HEK293 (cell line): ENCODE data around the gene RPL10A.

Experiments used
- CTCF ChIA-PET: fragments of 350-600 bp; formaldehyde crosslinking; extraction: SDS; loops from one replicate; lab custom pipeline; 2021; ENCODE audit warnings: antibody characterized with exemption; lab: Yijun Ruan, JAX
- POLR2A ChIA-PET: fragments of 300-600 bp; formaldehyde crosslinking; extraction: SDS; loops from one replicate; lab custom pipeline; 2020; ENCODE audit warnings: antibody characterized with exemption, inconsistent platforms; lab: Yijun Ruan, JAX
- H3K27ac ChIP-seq: fragments of 200-500 bp; sonication (Bioruptor generic); 2 replicates; pipeline ENCODE4 v1.5.1; 2014; ENCODE audit warnings: low read depth, low read length, control low read depth, inconsistent platforms; ENCODE audit errors: extremely low read depth
- H3K36me3 ChIP-seq, 2 experiments: fragments of 200-500 bp in 1 of 2; sonication (Bioruptor generic) in 1 of 2; 1 replicate in 1 of 2; 2 replicates in 1 of 2; pipeline ENCODE4 v1.5.1; 2014 to 2017; ENCODE audit warnings: inconsistent platforms in 2 of 2, low read length in 2 of 2; ENCODE audit not compliant: control insufficient read depth in 2 of 2, insufficient read depth in 1 of 2
- H3K4me1 ChIP-seq: fragments of 200-500 bp; sonication (Bioruptor generic); 2 replicates; pipeline ENCODE4 v1.5.1; 2014; ENCODE audit warnings: mild to moderate bottlenecking, low read length, inconsistent platforms; ENCODE audit not compliant: control insufficient read depth, insufficient read depth
- H3K4me3 ChIP-seq: 2 replicates; pipeline ENCODE4 v1.5.1; 2011; ENCODE audit warnings: low read depth, mild to moderate bottlenecking, control low read depth, low read length, moderate library complexity
- H3K9me3 ChIP-seq: fragments of 200-500 bp; sonication (Bioruptor generic); 2 replicates; pipeline ENCODE4 v1.5.1; 2014; ENCODE audit warnings: low read depth, low read length, inconsistent platforms; ENCODE audit not compliant: control insufficient read depth, insufficient read depth
- GLIS1 ChIP-seq: fragments of 450-650 bp; formaldehyde crosslinking; IDR thresholded peaks from 2 replicates; pipeline ENCODE4 v1.5.1; 2016; ENCODE audit warnings: missing biosample characterization, missing genetic modification characterization
- HIC1 ChIP-seq: fragments of 450-650 bp; formaldehyde crosslinking; IDR thresholded peaks from 2 replicates; pipeline ENCODE4 v1.5.1; 2016; ENCODE audit warnings: missing biosample characterization, missing genetic modification characterization
- KLF10 ChIP-seq: fragments of 450-650 bp; IDR thresholded peaks from 2 replicates; pipeline ENCODE4 v1.5.1; 2018; ENCODE audit warnings: missing biosample characterization, mild to moderate bottlenecking, missing genetic modification characterization
- OVOL3 ChIP-seq: fragments of 450-650 bp; formaldehyde crosslinking; IDR thresholded peaks from 2 replicates; pipeline ENCODE4 v1.5.1; 2016; ENCODE audit warnings: missing biosample characterization, missing genetic modification characterization
- WT1 ChIP-seq: fragments of 450-650 bp; formaldehyde crosslinking; IDR thresholded peaks from 2 replicates; pipeline ENCODE4 v1.5.1; 2016; ENCODE audit warnings: missing biosample characterization, missing genetic modification characterization
- ZFP41 ChIP-seq: fragments of 450-650 bp; formaldehyde crosslinking; IDR thresholded peaks from 2 replicates; pipeline ENCODE4 v1.5.1; 2016; ENCODE audit warnings: missing biosample characterization, missing genetic modification characterization, borderline replicate concordance
- ZIC2 ChIP-seq: fragments of 450-650 bp; formaldehyde crosslinking; IDR thresholded peaks from 2 replicates; pipeline ENCODE4 v1.5.1; 2016; ENCODE audit warnings: missing biosample characterization, missing genetic modification characterization
- ZNF138 ChIP-seq: fragments of 450-650 bp; formaldehyde crosslinking; IDR thresholded peaks from 2 replicates; pipeline ENCODE4 v1.5.1; 2016; ENCODE audit warnings: missing biosample characterization, missing genetic modification characterization, borderline replicate concordance
- ZNF274 ChIP-seq, 2 experiments: fragments of 200-500 bp in 1 of 2; fragments of 450-650 bp in 1 of 2; sonication (Bioruptor generic) in 1 of 2; formaldehyde crosslinking in 1 of 2; IDR thresholded peaks; 2 replicates each; pipeline versions ENCODE4 v1.5.1 to v1.6.1; 2014 to 2016; ENCODE audit warnings: borderline replicate concordance in 1 of 2, inconsistent platforms in 1 of 2, low read length in 1 of 2, missing biosample characterization in 1 of 2, missing genetic modification characterization in 1 of 2
- ZNF335 ChIP-seq: fragments of 450-650 bp; formaldehyde crosslinking; conservative IDR thresholded peaks from 2 replicates; pipeline ENCODE4 v1.5.1; 2016; ENCODE audit warnings: missing biosample characterization, missing genetic modification characterization
- ZNF391 ChIP-seq: fragments of 450-650 bp; formaldehyde crosslinking; IDR thresholded peaks from 2 replicates; pipeline ENCODE4 v1.5.1; 2016; ENCODE audit warnings: low read depth, missing biosample characterization, missing genetic modification characterization, borderline replicate concordance
- ZNF600 ChIP-seq: fragments of 450-650 bp; formaldehyde crosslinking; IDR thresholded peaks from 2 replicates; pipeline ENCODE4 v1.5.1; 2016; ENCODE audit warnings: missing biosample characterization, missing genetic modification characterization
- ZNF654 ChIP-seq: fragments of 450-650 bp; formaldehyde crosslinking; IDR thresholded peaks from 2 replicates; pipeline ENCODE4 v1.5.1; 2016; ENCODE audit warnings: low read depth, missing biosample characterization, missing genetic modification characterization
- ZNF670 ChIP-seq: fragments of 450-650 bp; formaldehyde crosslinking; IDR thresholded peaks from 2 replicates; pipeline ENCODE4 v1.5.1; 2016; ENCODE audit warnings: missing biosample characterization, missing genetic modification characterization, low read depth
- ZNF747 ChIP-seq: fragments of 450-650 bp; formaldehyde crosslinking; IDR thresholded peaks from 2 replicates; pipeline ENCODE4 v1.5.1; 2016; ENCODE audit warnings: missing biosample characterization, missing genetic modification characterization
- ZNF843 ChIP-seq: fragments of 450-650 bp; formaldehyde crosslinking; IDR thresholded peaks from 2 replicates; pipeline ENCODE4 v1.5.1; 2016; ENCODE audit warnings: missing biosample characterization, missing genetic modification characterization
- TF ChIP-seq, protein P1 (sequence below): fragments of 450-650 bp; formaldehyde crosslinking; IDR thresholded peaks from 2 replicates; pipeline ENCODE4 v1.5.1; 2016; ENCODE audit warnings: missing biosample characterization, missing genetic modification characterization
- TF ChIP-seq, protein P2 (sequence below): fragments of 450-650 bp; formaldehyde crosslinking; IDR thresholded peaks from 2 replicates; pipeline ENCODE4 v1.5.1; 2016; ENCODE audit warnings: missing biosample characterization, missing genetic modification characterization
- TF ChIP-seq, protein P3 (sequence below): sonication (generic); formaldehyde crosslinking; IDR thresholded peaks from 2 replicates; pipeline ENCODE4 v1.8.1; 2022; ENCODE audit warnings: mild to moderate bottlenecking, moderate library complexity, missing genetic modification reagents
- TF ChIP-seq, protein P4 (sequence below): fragments of 450-650 bp; formaldehyde crosslinking; conservative IDR thresholded peaks from 2 replicates; pipeline ENCODE4 v1.5.1; 2016; ENCODE audit warnings: low read depth, missing biosample characterization, missing genetic modification characterization

The RPL10A gene

DNA sequence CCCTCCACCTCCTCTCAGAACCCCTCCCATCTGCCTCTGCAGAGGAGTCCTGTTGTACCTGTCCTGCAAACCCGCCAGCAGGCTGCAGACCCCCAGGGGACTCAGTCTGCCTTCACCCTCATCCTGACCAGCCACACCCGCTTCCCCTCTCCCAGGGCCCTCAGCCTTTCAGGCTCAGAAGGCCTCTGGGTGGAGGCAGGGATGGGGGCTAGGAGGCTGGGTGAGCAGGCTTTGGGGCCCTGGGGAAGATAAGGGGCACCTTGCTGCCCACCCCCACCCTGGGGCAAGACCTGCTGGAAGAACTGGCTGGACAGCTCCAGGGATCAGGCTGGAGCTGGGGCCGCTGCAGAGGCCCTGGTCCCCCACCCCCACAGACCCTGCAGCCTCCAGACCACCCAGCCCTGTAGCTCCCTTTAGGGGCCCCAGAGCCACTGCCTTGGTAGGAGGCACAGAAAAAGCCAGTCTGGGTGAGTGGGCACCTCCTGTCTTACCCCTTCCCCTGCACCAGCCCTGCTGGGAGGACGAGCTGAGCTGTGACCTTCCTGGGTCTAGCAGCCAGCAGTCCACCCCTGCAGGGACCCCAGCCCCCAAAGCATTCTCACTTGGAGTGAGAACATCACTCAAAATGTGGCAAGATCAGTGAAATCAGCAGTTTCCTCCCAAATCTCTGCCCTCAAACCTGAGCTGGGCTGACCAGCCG lies 23.5 kb downstream of the RPL10A start (continued):
- TF ChIP-seq, protein P1, sequence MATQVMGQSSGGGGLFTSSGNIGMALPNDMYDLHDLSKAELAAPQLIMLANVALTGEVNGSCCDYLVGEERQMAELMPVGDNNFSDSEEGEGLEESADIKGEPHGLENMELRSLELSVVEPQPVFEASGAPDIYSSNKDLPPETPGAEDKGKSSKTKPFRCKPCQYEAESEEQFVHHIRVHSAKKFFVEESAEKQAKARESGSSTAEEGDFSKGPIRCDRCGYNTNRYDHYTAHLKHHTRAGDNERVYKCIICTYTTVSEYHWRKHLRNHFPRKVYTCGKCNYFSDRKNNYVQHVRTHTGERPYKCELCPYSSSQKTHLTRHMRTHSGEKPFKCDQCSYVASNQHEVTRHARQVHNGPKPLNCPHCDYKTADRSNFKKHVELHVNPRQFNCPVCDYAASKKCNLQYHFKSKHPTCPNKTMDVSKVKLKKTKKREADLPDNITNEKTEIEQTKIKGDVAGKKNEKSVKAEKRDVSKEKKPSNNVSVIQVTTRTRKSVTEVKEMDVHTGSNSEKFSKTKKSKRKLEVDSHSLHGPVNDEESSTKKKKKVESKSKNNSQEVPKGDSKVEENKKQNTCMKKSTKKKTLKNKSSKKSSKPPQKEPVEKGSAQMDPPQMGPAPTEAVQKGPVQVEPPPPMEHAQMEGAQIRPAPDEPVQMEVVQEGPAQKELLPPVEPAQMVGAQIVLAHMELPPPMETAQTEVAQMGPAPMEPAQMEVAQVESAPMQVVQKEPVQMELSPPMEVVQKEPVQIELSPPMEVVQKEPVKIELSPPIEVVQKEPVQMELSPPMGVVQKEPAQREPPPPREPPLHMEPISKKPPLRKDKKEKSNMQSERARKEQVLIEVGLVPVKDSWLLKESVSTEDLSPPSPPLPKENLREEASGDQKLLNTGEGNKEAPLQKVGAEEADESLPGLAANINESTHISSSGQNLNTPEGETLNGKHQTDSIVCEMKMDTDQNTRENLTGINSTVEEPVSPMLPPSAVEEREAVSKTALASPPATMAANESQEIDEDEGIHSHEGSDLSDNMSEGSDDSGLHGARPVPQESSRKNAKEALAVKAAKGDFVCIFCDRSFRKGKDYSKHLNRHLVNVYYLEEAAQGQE (tag by site-specific recombination): peak; percentile 78
- no peak for TF ChIP-seq ZNF654 (tag by site-specific recombination)
- TF ChIP-seq GLIS1 (tag by site-specific recombination): peak; percentile 86
- TF ChIP-seq ZNF274 (IDR thresholded peaks at IDR 0.05; ENCODE audit: low read length): no peak
- TF ChIP-seq ZNF274 (tag by site-specific recombination; IDR thresholded peaks at IDR 0.05; ENCODE audit: borderline replicate concordance): no peak
- no peak for TF ChIP-seq ZNF391 (tag by site-specific recombination)
- 0 out of 2 replicates have a peak, but pooled peaks have one; percentile 10 for TF ChIP-seq ZNF600

DNA sequence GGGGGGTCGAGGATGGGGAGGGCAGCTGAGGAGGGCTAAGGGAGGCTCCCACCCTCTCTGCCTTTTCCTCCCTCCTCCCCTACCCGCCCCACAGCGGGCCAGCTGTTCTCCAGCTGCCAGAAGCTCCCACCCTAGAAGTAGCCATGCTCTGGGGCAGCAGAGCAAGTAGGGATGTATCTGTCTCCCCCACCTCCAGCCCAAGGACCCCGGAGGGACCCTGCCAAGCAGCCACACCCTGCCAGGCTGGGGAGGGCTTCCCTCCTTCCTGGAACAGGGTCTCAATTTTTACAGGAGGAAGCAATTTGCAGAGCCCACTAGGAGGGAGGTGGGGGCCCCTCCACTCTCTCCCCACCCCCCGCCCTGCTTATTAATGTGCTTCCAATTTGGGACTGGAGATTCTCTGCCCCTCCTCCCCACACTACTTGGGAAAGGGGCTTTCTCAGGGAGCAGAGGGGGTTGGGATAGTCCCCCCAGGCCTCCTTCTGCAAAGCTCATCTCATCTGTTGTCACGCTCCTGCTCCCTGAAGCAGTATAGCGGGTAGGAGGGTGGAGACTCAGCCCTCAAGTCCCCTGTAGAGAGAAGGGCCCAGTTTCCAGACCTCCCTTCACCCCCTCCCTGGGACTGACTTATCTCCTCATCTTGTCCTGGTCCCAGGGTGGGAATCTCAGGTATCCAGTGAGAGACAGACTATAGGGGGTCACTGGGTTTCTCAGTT lies 24.2 kb downstream of the RPL10A start:
- Histone ChIP-seq H3K9me3 (no peaks in the 10 kb centered on the region), H3K36me3 (peaks cover 0 to 4% of the 10 kb centered on the region in 2 experiments; a peak in 1 of 3 replicates), H3K4me3 (no peak overlapping the region), H3K27ac (no peak overlapping the region), H3K4me1 (peaks cover 21% of the 10 kb centered on the region)
- ChIA-PET CTCF (interaction anchor here (0.6 to 1.2 kb wide), 3 partner anchors 25 to 535 kb away, joined by 3 to 4 read pairs (median 3); partner anchors contain the start of genes MAPK14 and RPL10A), POLR2A (interaction anchor here (0.9 to 15.4 kb wide), 3 partner anchors 8 to 20 kb away, joined by 3 to 198 read pairs (median 3); partner anchors contain the start of gene RPL10A)
- TF ChIP-seq, protein P2, sequence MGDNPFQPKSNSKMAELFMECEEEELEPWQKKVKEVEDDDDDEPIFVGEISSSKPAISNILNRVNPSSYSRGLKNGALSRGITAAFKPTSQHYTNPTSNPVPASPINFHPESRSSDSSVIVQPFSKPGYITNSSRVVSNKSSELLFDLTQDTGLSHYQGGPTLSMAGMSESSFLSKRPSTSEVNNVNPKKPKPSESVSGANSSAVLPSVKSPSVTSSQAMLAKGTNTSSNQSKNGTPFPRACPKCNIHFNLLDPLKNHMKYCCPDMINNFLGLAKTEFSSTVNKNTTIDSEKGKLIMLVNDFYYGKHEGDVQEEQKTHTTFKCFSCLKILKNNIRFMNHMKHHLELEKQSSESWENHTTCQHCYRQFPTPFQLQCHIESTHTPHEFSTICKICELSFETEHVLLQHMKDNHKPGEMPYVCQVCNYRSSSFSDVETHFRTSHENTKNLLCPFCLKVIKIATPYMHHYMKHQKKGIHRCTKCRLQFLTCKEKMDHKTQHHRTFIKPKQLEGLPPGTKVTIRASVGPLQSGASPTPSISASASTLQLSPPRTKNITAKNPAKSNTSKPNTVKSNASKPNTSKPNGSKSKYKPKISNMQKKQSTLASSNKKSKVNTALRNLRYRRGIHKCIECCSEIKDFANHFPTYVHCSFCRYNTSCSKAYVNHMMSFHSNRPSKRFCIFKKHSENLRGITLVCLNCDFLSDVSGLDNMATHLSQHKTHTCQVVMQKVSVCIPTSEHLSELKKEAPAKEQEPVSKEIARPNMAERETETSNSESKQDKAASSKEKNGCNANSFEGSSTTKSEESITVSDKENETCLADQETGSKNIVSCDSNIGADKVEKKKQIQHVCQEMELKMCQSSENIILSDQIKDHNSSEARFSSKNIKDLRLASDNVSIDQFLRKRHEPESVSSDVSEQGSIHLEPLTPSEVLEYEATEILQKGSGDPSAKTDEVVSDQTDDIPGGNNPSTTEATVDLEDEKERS (tag by site-specific recombination): no peak
- no peak for TF ChIP-seq KLF10 (tag by site-specific recombination)
- TF ChIP-seq, protein P3, sequence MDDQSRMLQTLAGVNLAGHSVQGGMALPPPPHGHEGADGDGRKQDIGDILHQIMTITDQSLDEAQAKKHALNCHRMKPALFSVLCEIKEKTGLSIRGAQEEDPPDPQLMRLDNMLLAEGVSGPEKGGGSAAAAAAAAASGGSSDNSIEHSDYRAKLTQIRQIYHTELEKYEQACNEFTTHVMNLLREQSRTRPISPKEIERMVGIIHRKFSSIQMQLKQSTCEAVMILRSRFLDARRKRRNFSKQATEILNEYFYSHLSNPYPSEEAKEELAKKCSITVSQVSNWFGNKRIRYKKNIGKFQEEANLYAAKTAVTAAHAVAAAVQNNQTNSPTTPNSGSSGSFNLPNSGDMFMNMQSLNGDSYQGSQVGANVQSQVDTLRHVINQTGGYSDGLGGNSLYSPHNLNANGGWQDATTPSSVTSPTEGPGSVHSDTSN (CRISPR knock-in tag): no peak
- TF ChIP-seq ZNF843 (tag by site-specific recombination): no peak
- TF ChIP-seq OVOL3: no peak
- no peak for TF ChIP-seq ZNF670 (tag by site-specific recombination)
- TF ChIP-seq ZNF335: 0 out of 2 replicates have a peak, but pooled peaks have one; percentile 12
- TF ChIP-seq ZNF747: no peak
- TF ChIP-seq, protein P4, sequence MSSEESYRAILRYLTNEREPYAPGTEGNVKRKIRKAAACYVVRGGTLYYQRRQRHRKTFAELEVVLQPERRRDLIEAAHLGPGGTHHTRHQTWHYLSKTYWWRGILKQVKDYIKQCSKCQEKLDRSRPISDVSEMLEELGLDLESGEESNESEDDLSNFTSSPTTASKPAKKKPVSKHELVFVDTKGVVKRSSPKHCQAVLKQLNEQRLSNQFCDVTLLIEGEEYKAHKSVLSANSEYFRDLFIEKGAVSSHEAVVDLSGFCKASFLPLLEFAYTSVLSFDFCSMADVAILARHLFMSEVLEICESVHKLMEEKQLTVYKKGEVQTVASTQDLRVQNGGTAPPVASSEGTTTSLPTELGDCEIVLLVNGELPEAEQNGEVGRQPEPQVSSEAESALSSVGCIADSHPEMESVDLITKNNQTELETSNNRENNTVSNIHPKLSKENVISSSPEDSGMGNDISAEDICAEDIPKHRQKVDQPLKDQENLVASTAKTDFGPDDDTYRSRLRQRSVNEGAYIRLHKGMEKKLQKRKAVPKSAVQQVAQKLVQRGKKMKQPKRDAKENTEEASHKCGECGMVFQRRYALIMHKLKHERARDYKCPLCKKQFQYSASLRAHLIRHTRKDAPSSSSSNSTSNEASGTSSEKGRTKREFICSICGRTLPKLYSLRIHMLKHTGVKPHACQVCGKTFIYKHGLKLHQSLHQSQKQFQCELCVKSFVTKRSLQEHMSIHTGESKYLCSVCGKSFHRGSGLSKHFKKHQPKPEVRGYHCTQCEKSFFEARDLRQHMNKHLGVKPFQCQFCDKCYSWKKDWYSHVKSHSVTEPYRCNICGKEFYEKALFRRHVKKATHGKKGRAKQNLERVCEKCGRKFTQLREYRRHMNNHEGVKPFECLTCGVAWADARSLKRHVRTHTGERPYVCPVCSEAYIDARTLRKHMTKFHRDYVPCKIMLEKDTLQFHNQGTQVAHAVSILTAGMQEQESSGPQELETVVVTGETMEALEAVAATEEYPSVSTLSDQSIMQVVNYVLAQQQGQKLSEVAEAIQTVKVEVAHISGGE (tag by site-specific recombination): no peak
- TF ChIP-seq HIC1 (tag by site-specific recombination): no peak
- TF ChIP-seq ZFP41 (tag by site-specific recombination): no peak
- peak; percentile 83 for TF ChIP-seq WT1 (tag by site-specific recombination)
- peak; percentile 71; the same call in 1 of the 2 replicates for TF ChIP-seq ZIC2 (tag by site-specific recombination)
- TF ChIP-seq ZNF138 (tag by site-specific recombination): no peak
